Right kidney (tissue), 1 donor: ENCODE measurements around the gene PAM.
"Not testable (repeated sequence)": the region's sequence is repeated elsewhere in the genome, so short reads cannot be mapped to it uniquely, and the experiment has no call there.

Source experiments
- DNase-seq: peaks from one replicate; pipeline ENCODE4 v3.0.0-alpha.2; 2016

PAM gene

DNA sequence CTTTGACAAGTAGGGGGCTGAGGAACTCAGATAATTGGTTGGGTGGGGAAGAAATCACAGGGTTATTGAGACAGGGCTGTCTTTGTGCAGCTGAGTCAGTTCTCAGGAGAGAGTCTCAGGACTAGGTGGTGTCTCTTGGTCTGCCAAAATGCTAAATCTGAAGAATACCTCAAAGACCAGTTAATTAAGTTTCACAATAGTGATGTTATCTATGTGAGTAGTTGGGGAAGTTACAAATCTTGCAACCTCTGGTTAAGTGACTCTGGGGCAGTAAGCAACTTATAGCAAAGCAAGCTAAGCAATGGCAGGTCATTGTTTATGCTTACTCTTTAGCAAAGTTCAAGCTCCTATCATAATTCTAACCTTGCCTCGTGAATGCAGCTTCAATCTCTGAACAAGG is 311.2 kb downstream of the PAM start:
- DNase-seq = no peak

- DNase-seq = not testable (repeated sequence)
These were observed 318.4 kb downstream of the PAM start for GRCh38 chr5:103073500-103073899.

DNA sequence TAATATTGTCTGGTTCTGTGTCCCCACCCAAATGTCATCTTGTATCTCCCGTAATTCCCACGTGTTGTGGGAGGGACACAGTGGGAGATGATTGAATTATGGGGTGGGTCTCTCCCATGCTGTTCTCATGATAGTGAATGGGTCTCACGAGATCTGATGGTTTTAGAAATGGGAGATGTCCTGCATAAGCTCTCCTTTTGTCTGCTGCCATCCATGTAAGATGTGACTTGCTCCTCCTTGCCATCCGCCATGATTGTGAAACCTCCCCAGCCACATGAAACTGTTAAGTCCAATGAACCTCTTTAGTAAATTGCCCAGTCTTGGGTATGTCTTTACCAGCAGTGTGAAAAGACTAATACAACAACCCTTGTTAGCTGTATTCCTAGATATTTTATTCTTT is 320.3 kb downstream of the PAM start:
- no peak for DNase-seq
